BE2C (cell line): ENCODE measurements around the gene USP40.

Experiments used
- DNase-seq: peaks from one replicate; pipeline ENCODE4 v3.0.0-alpha.2; 2020
- H3K27me3 ChIP-seq: fragments of 250-450 bp; sonication (Bioruptor Pico); 2 replicates; pipeline ENCODE4 v1.5.1; 2020; ENCODE audit warnings: mild to moderate bottlenecking
- H3K36me3 ChIP-seq: fragments of 250-450 bp; sonication (Bioruptor Pico); 2 replicates; pipeline ENCODE4 v1.5.1; 2020; ENCODE audit warnings: mild to moderate bottlenecking
- H3K4me1 ChIP-seq: fragments of 250-450 bp; sonication (Bioruptor Pico); 2 replicates; pipeline ENCODE4 v1.5.1; 2020
- H3K4me3 ChIP-seq: 2 replicates; pipeline ENCODE4 v1.5.1; 2011; ENCODE audit warnings: low read depth, low read length
- H3K9me3 ChIP-seq: fragments of 250-450 bp; sonication (Bioruptor Pico); 2 replicates; pipeline ENCODE4 v1.5.1; 2020
- TF ChIP-seq, protein P1 (sequence below): IDR thresholded peaks from 2 replicates; pipeline ENCODE4 v1.5.1; 2012; ENCODE audit warnings: mild to moderate bottlenecking, low read depth, low read length

USP40 gene

DNA sequence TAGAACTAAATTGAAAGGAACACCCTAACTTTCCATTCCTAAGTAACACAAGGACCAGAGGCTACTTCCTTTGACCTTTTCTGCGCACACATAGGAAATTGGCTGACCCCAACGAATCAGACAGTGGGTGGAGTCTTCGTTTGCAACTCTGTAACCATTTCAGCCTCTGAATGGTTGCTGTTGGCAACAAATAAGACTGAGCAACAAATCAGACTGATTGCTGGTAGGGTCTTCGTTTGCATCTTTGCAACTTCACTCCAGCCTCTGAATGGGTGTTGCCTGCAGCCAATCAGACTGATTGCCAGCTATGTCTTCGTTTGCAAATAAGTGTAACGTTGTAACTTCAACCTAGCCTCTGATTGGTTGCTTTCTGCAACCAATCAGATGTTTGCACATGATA lies 34.6 kb downstream of the USP40 start:
- H3K36me3 ChIP-seq = no peaks in the 10 kb centered on the region
- H3K27me3 ChIP-seq = no peaks in the 10 kb centered on the region
- no peak for DNase-seq
- no peaks in the 10 kb centered on the region for H3K9me3 ChIP-seq
- H3K4me1 ChIP-seq = no peaks in the 10 kb centered on the region; the same call in 1 of the 2 replicates
- TF ChIP-seq, protein P1, sequence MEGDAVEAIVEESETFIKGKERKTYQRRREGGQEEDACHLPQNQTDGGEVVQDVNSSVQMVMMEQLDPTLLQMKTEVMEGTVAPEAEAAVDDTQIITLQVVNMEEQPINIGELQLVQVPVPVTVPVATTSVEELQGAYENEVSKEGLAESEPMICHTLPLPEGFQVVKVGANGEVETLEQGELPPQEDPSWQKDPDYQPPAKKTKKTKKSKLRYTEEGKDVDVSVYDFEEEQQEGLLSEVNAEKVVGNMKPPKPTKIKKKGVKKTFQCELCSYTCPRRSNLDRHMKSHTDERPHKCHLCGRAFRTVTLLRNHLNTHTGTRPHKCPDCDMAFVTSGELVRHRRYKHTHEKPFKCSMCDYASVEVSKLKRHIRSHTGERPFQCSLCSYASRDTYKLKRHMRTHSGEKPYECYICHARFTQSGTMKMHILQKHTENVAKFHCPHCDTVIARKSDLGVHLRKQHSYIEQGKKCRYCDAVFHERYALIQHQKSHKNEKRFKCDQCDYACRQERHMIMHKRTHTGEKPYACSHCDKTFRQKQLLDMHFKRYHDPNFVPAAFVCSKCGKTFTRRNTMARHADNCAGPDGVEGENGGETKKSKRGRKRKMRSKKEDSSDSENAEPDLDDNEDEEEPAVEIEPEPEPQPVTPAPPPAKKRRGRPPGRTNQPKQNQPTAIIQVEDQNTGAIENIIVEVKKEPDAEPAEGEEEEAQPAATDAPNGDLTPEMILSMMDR = no peak
- H3K4me3 ChIP-seq = no peak overlapping the region

GRCh38 chr2:233530381-233530780 lies 36.2 kb downstream of the USP40 start:
- TF ChIP-seq, protein P1 = no peak
- H3K9me3 ChIP-seq = no peaks in the 10 kb centered on the region
- no peaks in the 10 kb centered on the region for H3K27me3 ChIP-seq
- DNase-seq = no peak
- no peaks in the 10 kb centered on the region for H3K36me3 ChIP-seq
- no peaks in the 10 kb centered on the region; the same call in 1 of the 2 replicates for H3K4me1 ChIP-seq
- H3K4me3 ChIP-seq = no peak overlapping the region

- H3K36me3 ChIP-seq = no peaks in the 10 kb centered on the region
- DNase-seq = no peak
- no peaks in the 10 kb centered on the region for H3K27me3 ChIP-seq
- TF ChIP-seq, protein P1 = no peak
- H3K4me1 ChIP-seq = no peaks in the 10 kb centered on the region
- H3K9me3 ChIP-seq = no peaks in the 10 kb centered on the region
- H3K4me3 ChIP-seq = no peak overlapping the region
Measured at GRCh38 chr2:233528182-233528581, 38.4 kb downstream of the USP40 start.

GRCh38 chr2:233525791-233526190 lies 40.8 kb downstream of the USP40 start:
- no peak for DNase-seq
- H3K36me3 ChIP-seq = no peaks in the 10 kb centered on the region
- no peaks in the 10 kb centered on the region for H3K4me1 ChIP-seq
- no peak overlapping the region for H3K4me3 ChIP-seq
- no peaks in the 10 kb centered on the region for H3K27me3 ChIP-seq
- TF ChIP-seq, protein P1 = no peak
- no peaks in the 10 kb centered on the region for H3K9me3 ChIP-seq

- Histone ChIP-seq H3K36me3 (no peaks in the 10 kb centered on the region), H3K4me1 (no peaks in the 10 kb centered on the region), H3K9me3 (no peaks in the 10 kb centered on the region), H3K27me3 (no peaks in the 10 kb centered on the region), H3K4me3 (no peak overlapping the region)
- no peak for DNase-seq
- TF ChIP-seq, protein P1 = no peak
Measured at GRCh38 chr2:233519787-233520611, 46.6 kb downstream of the USP40 start.

DNA sequence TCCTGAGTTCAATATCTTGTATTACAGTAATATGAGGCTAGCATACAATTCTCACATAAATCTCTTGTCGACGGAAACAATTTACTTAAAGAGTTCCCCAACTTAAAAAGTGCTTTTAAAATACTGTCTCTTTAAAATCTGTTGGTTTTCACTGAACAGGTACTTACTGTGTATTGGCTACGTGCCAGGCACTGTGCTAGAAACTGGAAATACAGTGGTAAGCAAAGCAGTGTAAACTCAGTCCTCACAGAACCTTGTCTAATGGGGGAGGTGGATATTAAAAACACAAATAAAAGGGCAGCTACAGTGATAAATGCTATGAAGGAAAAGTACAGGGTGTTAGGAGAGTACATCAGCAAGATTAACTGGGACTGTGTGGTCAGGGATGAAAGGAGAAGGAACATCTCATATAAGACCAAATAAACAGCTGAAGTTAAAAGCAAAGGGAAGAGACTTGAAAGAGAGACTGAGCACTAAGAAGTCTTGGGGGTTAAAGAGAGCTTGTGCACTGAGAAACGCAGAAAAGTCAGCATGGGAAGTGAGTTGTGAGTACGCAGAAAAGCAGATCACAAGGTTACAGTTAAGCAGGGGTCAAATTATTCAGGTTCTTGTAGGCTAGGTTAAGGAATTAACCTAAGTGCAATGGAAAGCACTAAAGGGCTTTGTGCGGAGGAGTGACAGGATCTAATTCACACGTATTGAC lies 52.5 kb downstream of the USP40 start:
- H3K9me3 ChIP-seq = no peaks in the 10 kb centered on the region
- no peak for DNase-seq
- H3K4me3 ChIP-seq = no peak overlapping the region
- no peaks in the 10 kb centered on the region for H3K27me3 ChIP-seq
- H3K36me3 ChIP-seq = no peaks in the 10 kb centered on the region; the same call in 1 of the 2 replicates
- TF ChIP-seq, protein P1 = no peak
- peaks cover 2% of the 10 kb centered on the region; the same call in 1 of the 2 replicates for H3K4me1 ChIP-seq
